Measurements from ENCODE around the gene GBP1. TPM values are rescaled to one million over a fixed set of nuclear protein-coding genes. Genes with fewer than 3 reads are reported as not detected.
"Not testable (repeated sequence)": the region's sequence is repeated elsewhere in the genome, so short reads cannot be mapped to it uniquely, and the experiment has no call there.

The GBP1 gene
- polyA plus RNA-seq, 1 donor from 2014 or later: not detected

DNA sequence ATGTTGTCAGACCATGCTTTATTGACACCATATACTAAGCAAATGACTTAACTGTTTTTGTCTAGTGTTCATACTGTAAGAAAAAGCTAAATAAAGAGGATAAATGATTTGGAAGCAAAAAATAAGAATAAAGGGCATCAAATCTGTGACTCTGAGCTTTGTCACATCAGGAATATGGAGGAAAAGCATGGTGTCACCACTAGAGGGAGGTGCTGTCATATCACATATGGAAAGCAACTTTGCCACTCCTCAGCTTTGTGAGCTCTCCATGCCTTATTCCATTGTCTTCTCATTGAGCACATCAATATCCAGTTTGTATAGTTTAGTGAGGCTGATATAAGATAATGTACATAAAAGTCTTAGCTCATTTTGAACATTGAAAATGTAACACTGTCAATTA, 20.8 kb upstream of the GBP1 start:
- H3K9me2 ChIP-seq (ENCODE audit: insufficient read depth, low read length): no peaks in the 10 kb centered on the region
- H3K9ac ChIP-seq (ENCODE audit: low read length): no peak overlapping the region
- H3K27ac ChIP-seq (ENCODE audit: low read length): no peak overlapping the region
- no peaks in the 10 kb centered on the region for H4K20me1 ChIP-seq (ENCODE audit: insufficient read depth)
- H3K36me3 ChIP-seq (ENCODE audit: insufficient read depth, low read length): no peaks in the 10 kb centered on the region
- H3K27me3 ChIP-seq (ENCODE audit: insufficient read depth, low read depth, low read length): no peaks in the 10 kb centered on the region
- H2AFZ ChIP-seq (ENCODE audit: low read depth, low read length): no peak overlapping the region
- H3K9me3 ChIP-seq (ENCODE audit: low read length): no peaks in the 10 kb centered on the region
- H3K79me2 ChIP-seq (replicated peaks; ENCODE audit: insufficient read depth, low read length): no peaks in the 10 kb centered on the region
- peak; percentile 29 for TF ChIP-seq RAD21 (conservative IDR thresholded peaks at IDR 0.05)
- no peak for TF ChIP-seq TAF1 (IDR thresholded peaks at IDR 0.05; ENCODE audit: low read depth)
- TF ChIP-seq, protein P1, sequence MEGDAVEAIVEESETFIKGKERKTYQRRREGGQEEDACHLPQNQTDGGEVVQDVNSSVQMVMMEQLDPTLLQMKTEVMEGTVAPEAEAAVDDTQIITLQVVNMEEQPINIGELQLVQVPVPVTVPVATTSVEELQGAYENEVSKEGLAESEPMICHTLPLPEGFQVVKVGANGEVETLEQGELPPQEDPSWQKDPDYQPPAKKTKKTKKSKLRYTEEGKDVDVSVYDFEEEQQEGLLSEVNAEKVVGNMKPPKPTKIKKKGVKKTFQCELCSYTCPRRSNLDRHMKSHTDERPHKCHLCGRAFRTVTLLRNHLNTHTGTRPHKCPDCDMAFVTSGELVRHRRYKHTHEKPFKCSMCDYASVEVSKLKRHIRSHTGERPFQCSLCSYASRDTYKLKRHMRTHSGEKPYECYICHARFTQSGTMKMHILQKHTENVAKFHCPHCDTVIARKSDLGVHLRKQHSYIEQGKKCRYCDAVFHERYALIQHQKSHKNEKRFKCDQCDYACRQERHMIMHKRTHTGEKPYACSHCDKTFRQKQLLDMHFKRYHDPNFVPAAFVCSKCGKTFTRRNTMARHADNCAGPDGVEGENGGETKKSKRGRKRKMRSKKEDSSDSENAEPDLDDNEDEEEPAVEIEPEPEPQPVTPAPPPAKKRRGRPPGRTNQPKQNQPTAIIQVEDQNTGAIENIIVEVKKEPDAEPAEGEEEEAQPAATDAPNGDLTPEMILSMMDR (IDR thresholded peaks at IDR 0.05; ENCODE audit: poor library complexity, severe bottlenecking): peak; percentile 32
- H3K4me2 ChIP-seq (ENCODE audit: low read length): no peak overlapping the region
- H3F3A ChIP-seq (ENCODE audit: insufficient read depth, low read length, poor library complexity, severe bottlenecking): no peaks in the 10 kb centered on the region
- no peak overlapping the region for H3K4me3 ChIP-seq (ENCODE audit: low read length)

DNA sequence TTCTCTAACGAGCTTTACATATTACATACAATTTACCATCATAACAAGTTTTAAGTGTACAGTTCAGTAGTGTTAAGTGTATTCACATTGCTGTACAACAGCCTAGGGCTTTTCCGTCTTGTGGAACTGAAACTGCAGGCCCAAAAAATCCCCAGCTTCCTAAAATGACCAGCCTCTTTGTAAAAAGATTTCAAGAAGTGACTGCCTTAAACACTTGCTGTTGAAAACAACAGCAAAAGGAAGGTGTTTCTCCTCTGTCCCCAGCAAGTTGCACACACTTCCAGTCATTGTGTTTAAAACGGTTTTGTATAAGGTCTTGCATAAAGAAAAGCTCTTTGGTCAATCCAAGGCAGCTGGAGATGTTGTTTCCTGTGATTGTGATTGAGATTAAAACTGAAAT, 16.0 kb upstream of the GBP1 start:
- Histone ChIP-seq H2AFZ (ENCODE audit: low read depth, low read length) (no peak overlapping the region), H4K20me1 (ENCODE audit: insufficient read depth) (no peaks in the 10 kb centered on the region), H3K9ac (ENCODE audit: low read length) (no peak overlapping the region), H3K4me3 (ENCODE audit: low read length) (no peak overlapping the region), H3K79me2 (replicated peaks; ENCODE audit: insufficient read depth, low read length) (no peaks in the 10 kb centered on the region), H3K27ac (ENCODE audit: low read length) (no peak overlapping the region), H3K9me2 (ENCODE audit: insufficient read depth, low read length) (no peaks in the 10 kb centered on the region), H3K36me3 (ENCODE audit: insufficient read depth, low read length) (no peaks in the 10 kb centered on the region), H3K4me2 (ENCODE audit: low read length) (no peak overlapping the region), H3K9me3 (ENCODE audit: low read length) (no peaks in the 10 kb centered on the region), H3F3A (ENCODE audit: insufficient read depth, low read length, poor library complexity, severe bottlenecking) (no peaks in the 10 kb centered on the region), H3K27me3 (ENCODE audit: insufficient read depth, low read depth, low read length) (no peaks in the 10 kb centered on the region)
- no peak for TF ChIP-seq SMC3 (conservative IDR thresholded peaks at IDR 0.05; ENCODE audit: poor library complexity)
- no peak for TF ChIP-seq MXI1 (conservative IDR thresholded peaks at IDR 0.05; ENCODE audit: poor library complexity, severe bottlenecking)
- TF ChIP-seq, protein P1 (IDR thresholded peaks at IDR 0.05; ENCODE audit: poor library complexity, severe bottlenecking): no peak
- no peak for TF ChIP-seq POLR2AphosphoS5 (IDR thresholded peaks at IDR 0.05)
- no peak for TF ChIP-seq TAF1 (IDR thresholded peaks at IDR 0.05; ENCODE audit: low read depth)
- TF ChIP-seq, protein P2, sequence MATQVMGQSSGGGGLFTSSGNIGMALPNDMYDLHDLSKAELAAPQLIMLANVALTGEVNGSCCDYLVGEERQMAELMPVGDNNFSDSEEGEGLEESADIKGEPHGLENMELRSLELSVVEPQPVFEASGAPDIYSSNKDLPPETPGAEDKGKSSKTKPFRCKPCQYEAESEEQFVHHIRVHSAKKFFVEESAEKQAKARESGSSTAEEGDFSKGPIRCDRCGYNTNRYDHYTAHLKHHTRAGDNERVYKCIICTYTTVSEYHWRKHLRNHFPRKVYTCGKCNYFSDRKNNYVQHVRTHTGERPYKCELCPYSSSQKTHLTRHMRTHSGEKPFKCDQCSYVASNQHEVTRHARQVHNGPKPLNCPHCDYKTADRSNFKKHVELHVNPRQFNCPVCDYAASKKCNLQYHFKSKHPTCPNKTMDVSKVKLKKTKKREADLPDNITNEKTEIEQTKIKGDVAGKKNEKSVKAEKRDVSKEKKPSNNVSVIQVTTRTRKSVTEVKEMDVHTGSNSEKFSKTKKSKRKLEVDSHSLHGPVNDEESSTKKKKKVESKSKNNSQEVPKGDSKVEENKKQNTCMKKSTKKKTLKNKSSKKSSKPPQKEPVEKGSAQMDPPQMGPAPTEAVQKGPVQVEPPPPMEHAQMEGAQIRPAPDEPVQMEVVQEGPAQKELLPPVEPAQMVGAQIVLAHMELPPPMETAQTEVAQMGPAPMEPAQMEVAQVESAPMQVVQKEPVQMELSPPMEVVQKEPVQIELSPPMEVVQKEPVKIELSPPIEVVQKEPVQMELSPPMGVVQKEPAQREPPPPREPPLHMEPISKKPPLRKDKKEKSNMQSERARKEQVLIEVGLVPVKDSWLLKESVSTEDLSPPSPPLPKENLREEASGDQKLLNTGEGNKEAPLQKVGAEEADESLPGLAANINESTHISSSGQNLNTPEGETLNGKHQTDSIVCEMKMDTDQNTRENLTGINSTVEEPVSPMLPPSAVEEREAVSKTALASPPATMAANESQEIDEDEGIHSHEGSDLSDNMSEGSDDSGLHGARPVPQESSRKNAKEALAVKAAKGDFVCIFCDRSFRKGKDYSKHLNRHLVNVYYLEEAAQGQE (IDR thresholded peaks at IDR 0.05; ENCODE audit: borderline replicate concordance): no peak
- no peak for TF ChIP-seq EP300 (conservative IDR thresholded peaks at IDR 0.05; ENCODE audit: poor library complexity, severe bottlenecking)
- TF ChIP-seq EZH2 (IDR thresholded peaks at IDR 0.05; ENCODE audit: borderline replicate concordance, insufficient read depth, low read length, poor library complexity, severe bottlenecking): no peak
- TF ChIP-seq RAD21 (conservative IDR thresholded peaks at IDR 0.05): no peak

DNA sequence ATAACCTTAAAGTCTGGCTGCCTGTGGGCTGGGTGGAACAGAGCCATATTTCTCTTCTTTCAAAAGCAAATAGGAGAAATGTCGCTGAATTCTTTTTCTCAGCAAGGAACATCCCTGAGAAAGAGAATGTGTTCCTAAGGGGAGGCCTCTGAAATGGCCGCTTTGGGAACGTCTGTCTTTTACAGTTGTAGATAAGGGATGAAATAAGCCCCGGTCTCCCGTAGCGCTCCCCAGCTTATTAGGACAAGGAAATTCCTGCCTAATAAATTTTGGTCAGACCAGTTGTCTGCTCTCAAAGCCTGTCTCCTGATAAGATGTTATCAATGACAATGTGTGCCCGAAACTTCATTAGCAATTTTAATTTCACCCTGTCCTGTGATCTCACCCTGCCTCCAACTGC, 15.1 kb upstream of the GBP1 start:
- not testable (repeated sequence) for H3K4me2 ChIP-seq (ENCODE audit: low read length); H3K9me2 ChIP-seq (ENCODE audit: insufficient read depth, low read length); H3K27me3 ChIP-seq (ENCODE audit: insufficient read depth, low read depth, low read length); H3F3A ChIP-seq (ENCODE audit: insufficient read depth, low read length, poor library complexity, severe bottlenecking); H3K4me3 ChIP-seq (ENCODE audit: low read length); H3K9ac ChIP-seq (ENCODE audit: low read length); H3K9me3 ChIP-seq (ENCODE audit: low read length); H2AFZ ChIP-seq (ENCODE audit: low read depth, low read length); H3K27ac ChIP-seq (ENCODE audit: low read length); H3K79me2 ChIP-seq (replicated peaks; ENCODE audit: insufficient read depth, low read length); H4K20me1 ChIP-seq (ENCODE audit: insufficient read depth); H3K36me3 ChIP-seq (ENCODE audit: insufficient read depth, low read length)

DNA sequence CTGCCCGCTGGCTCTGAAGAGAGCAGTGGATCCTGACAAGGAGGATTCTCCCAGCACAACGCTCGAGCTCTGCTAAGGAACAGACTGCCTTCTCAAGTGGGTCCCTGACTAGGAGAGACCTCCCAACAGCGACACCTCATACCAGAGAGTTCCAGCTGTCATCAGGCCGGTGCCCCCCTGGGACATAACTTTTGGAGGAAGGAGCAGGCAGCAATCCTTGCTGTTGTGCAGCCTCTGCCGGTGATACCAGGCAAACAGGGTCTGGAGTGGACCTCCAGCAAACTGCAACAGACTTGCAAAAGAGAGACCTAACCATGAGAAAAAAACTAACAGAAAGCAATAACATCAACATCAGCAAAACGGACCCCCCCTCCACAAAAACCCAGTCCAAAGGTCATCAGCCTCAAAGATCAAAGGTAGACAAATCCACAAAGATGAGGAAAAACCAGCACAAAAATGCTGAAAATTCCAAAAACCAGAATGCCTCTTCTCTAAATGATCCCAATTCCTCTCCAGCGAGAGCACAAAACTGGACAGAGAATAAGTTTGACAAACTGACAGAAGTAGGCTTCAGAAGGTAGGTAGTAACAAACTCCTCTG, 7.6 kb upstream of the GBP1 start:
- not testable (repeated sequence) for H3K36me3 ChIP-seq (ENCODE audit: insufficient read depth, low read length); H3K4me3 ChIP-seq (ENCODE audit: low read length); H3K9me3 ChIP-seq (ENCODE audit: low read length)

More for the DNA sequence above, 7.6 kb upstream of the GBP1 start:
- H3K9ac ChIP-seq (ENCODE audit: low read length); H3K9me2 ChIP-seq (ENCODE audit: insufficient read depth, low read length); H3F3A ChIP-seq (ENCODE audit: insufficient read depth, low read length, poor library complexity, severe bottlenecking); H3K4me2 ChIP-seq (ENCODE audit: low read length); H2AFZ ChIP-seq (ENCODE audit: low read depth, low read length); H4K20me1 ChIP-seq (ENCODE audit: insufficient read depth); H3K79me2 ChIP-seq (replicated peaks; ENCODE audit: insufficient read depth, low read length); H3K27ac ChIP-seq (ENCODE audit: low read length); H3K27me3 ChIP-seq (ENCODE audit: insufficient read depth, low read depth, low read length): not testable (repeated sequence)
